ENCODE data around the gene SLC12A2.

SLC12A2 gene

DNA sequence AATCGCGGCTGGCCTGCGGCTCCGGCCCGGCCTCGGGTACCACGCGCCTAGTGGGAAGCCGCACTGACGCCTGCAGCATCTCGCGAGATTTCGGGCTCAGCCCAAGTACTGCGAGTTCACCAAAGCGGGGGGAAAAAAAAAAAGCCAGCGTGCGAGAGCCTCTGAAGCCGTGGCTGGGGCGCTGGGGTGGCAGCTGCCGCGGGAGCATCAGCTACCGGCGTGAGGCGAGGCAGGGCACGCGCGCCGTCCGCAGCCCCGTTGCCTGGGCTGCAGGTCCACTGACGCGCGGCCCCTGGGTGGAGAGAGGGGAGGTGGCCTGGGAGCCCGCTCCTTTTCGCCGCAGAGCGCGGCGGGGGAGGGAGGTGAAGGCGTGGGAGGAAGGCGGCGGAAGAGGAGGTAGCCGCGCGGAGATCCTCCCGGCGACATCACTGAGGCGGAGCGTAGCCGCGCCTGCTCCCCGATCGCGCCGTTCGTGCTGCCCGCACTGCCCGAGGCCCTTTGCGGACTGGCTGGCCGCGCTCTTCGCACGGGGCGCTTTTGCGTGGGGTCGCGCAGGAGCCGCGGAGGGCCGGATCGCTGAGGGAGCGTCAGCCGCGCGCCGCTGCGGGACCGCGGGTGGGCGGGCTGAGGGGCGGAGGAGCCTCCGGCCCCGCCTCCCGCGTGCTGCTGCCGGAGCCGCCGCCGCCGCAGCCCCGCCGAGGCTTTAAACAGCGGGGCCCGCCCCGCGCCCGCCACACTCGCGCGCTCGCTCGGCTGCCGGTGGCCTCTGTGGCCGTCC is at the start of gene SLC12A2:
SLC12A2 (plus strand) TSS at position 734 of the 778 bp plus-strand sequence. CDS start 189 bp downstream, outside the sequence.
- H3K4me1 ChIP-seq (ENCODE audit: control insufficient read depth, insufficient read depth, low read length): peaks cover 20% of the 10 kb centered on the region
- H3K9ac ChIP-seq (ENCODE audit: low read length in 2 of 2): peak within 1 kb of the TSS; percentile 68 to 84
- no peaks in the 10 kb centered on the region for H3K36me3 ChIP-seq (ENCODE audit: control insufficient read depth in 2 of 2, insufficient read depth in 2 of 2, low read length in 2 of 2)
- no peaks in the 10 kb centered on the region for H3K9me3 ChIP-seq (ENCODE audit: control insufficient read depth in 2 of 2, low read length in 2 of 2)
- H3K27me3 ChIP-seq (ENCODE audit: control insufficient read depth in 1 of 2, insufficient read depth in 2 of 2, low read length in 2 of 2): no peaks in the 10 kb centered on the region
- peak within 1 kb of the TSS; percentile 88 for H3K27ac ChIP-seq (ENCODE audit: low read length)
- H3K4me3 ChIP-seq (ENCODE audit: low read length in 2 of 2): peak within 1 kb of the TSS; percentile 60 to 93

GRCh38 chr5:128035689-128036088 is 47.9 kb upstream of the SLC12A2 start:
- Histone ChIP-seq H3K36me3 (ENCODE audit: control insufficient read depth in 2 of 2, insufficient read depth in 2 of 2, low read length in 2 of 2) (no peaks in the 10 kb centered on the region), H3K27ac (ENCODE audit: low read length) (no peak overlapping the region), H3K9me3 (ENCODE audit: control insufficient read depth in 2 of 2, low read length in 2 of 2) (no peaks in the 10 kb centered on the region), H3K27me3 (ENCODE audit: control insufficient read depth in 1 of 2, insufficient read depth in 2 of 2, low read length in 2 of 2) (no peaks in the 10 kb centered on the region), H3K9ac (ENCODE audit: low read length in 2 of 2) (no peak overlapping the region), H3K4me3 (ENCODE audit: low read length in 2 of 2) (no peak overlapping the region), H3K4me1 (ENCODE audit: control insufficient read depth, insufficient read depth, low read length) (no peaks in the 10 kb centered on the region)

- Histone ChIP-seq H3K4me3 (ENCODE audit: low read length in 2 of 2) (no peak overlapping the region), H3K27ac (ENCODE audit: low read length) (no peak overlapping the region), H3K4me1 (ENCODE audit: control insufficient read depth, insufficient read depth, low read length) (no peaks in the 10 kb centered on the region), H3K9me3 (ENCODE audit: control insufficient read depth in 2 of 2, low read length in 2 of 2) (no peaks in the 10 kb centered on the region), H3K36me3 (ENCODE audit: control insufficient read depth in 2 of 2, insufficient read depth in 2 of 2, low read length in 2 of 2) (no peaks in the 10 kb centered on the region), H3K9ac (ENCODE audit: low read length in 2 of 2) (no peak overlapping the region), H3K27me3 (ENCODE audit: control insufficient read depth in 1 of 2, insufficient read depth in 2 of 2, low read length in 2 of 2) (no peaks in the 10 kb centered on the region)
Measured at GRCh38 chr5:128036950-128037349, 46.6 kb upstream of the SLC12A2 start.

DNA sequence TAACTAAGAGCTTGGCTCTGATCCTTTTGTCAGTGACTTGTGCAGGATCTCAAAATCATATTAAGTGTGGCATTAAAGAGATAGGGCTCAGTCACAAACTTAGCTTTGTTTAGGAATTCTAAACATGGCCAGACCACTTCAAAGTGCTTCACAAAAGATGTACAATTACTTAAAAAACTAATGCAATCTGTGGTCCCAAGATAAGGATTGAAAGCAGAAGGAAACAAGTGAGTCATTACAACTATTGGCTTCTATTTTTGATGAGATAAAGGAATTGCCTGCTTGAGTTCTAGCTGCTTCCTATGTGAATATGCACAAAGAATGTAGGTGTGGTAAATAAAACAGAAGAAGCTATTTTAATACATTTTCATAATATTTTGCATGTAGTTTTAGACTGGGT is 44.9 kb upstream of the SLC12A2 start:
- Histone ChIP-seq H3K4me3 (ENCODE audit: low read length in 2 of 2) (no peak overlapping the region), H3K4me1 (ENCODE audit: control insufficient read depth, insufficient read depth, low read length) (no peaks in the 10 kb centered on the region), H3K9ac (ENCODE audit: low read length in 2 of 2) (no peak overlapping the region), H3K27me3 (ENCODE audit: control insufficient read depth in 1 of 2, insufficient read depth in 2 of 2, low read length in 2 of 2) (no peaks in the 10 kb centered on the region), H3K27ac (ENCODE audit: low read length) (no peak overlapping the region), H3K36me3 (ENCODE audit: control insufficient read depth in 2 of 2, insufficient read depth in 2 of 2, low read length in 2 of 2) (no peaks in the 10 kb centered on the region), H3K9me3 (ENCODE audit: control insufficient read depth in 2 of 2, low read length in 2 of 2) (no peaks in the 10 kb centered on the region)

GRCh38 chr5:128040927-128041326 is 42.6 kb upstream of the SLC12A2 start:
- no peak overlapping the region for H3K27ac ChIP-seq (ENCODE audit: low read length)
- no peaks in the 10 kb centered on the region for H3K36me3 ChIP-seq (ENCODE audit: control insufficient read depth in 2 of 2, insufficient read depth in 2 of 2, low read length in 2 of 2)
- H3K9me3 ChIP-seq (ENCODE audit: control insufficient read depth in 2 of 2, low read length in 2 of 2): no peaks in the 10 kb centered on the region
- no peak overlapping the region for H3K4me3 ChIP-seq (ENCODE audit: low read length in 2 of 2)
- H3K4me1 ChIP-seq (ENCODE audit: control insufficient read depth, insufficient read depth, low read length): peaks cover 3% of the 10 kb centered on the region
- H3K9ac ChIP-seq (ENCODE audit: low read length in 2 of 2): no peak overlapping the region
- H3K27me3 ChIP-seq (ENCODE audit: control insufficient read depth in 1 of 2, insufficient read depth in 2 of 2, low read length in 2 of 2): no peaks in the 10 kb centered on the region

DNA sequence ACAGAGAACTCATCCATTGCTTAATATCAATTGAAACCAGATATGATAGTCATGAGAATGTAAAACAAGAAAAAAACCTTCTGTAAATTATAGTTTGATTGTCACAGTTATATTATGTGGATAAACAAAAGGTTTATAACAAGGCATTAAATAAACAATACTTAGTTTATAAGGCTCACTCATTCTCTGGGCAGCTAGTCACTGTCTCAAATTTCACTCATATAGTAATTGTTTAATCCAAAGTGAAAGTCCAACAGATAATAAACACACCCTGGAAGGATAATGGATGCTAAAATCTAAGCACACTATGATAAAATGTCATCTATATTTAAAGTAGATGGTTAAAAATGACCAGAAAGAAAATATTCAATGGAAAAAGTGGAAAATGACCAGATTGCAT is 30.8 kb upstream of the SLC12A2 start:
- H3K4me3 ChIP-seq (ENCODE audit: low read length in 2 of 2): no peak overlapping the region
- no peaks in the 10 kb centered on the region for H3K4me1 ChIP-seq (ENCODE audit: control insufficient read depth, insufficient read depth, low read length)
- peaks cover 0 to 4% of the 10 kb centered on the region in 2 donors for H3K9me3 ChIP-seq (ENCODE audit: control insufficient read depth in 2 of 2, low read length in 2 of 2)
- H3K27ac ChIP-seq (ENCODE audit: low read length): peak overlapping the region; percentile 25
- H3K27me3 ChIP-seq (ENCODE audit: control insufficient read depth in 1 of 2, insufficient read depth in 2 of 2, low read length in 2 of 2): no peaks in the 10 kb centered on the region
- no peak overlapping the region for H3K9ac ChIP-seq (ENCODE audit: low read length in 2 of 2)
- no peaks in the 10 kb centered on the region for H3K36me3 ChIP-seq (ENCODE audit: control insufficient read depth in 2 of 2, insufficient read depth in 2 of 2, low read length in 2 of 2)

DNA sequence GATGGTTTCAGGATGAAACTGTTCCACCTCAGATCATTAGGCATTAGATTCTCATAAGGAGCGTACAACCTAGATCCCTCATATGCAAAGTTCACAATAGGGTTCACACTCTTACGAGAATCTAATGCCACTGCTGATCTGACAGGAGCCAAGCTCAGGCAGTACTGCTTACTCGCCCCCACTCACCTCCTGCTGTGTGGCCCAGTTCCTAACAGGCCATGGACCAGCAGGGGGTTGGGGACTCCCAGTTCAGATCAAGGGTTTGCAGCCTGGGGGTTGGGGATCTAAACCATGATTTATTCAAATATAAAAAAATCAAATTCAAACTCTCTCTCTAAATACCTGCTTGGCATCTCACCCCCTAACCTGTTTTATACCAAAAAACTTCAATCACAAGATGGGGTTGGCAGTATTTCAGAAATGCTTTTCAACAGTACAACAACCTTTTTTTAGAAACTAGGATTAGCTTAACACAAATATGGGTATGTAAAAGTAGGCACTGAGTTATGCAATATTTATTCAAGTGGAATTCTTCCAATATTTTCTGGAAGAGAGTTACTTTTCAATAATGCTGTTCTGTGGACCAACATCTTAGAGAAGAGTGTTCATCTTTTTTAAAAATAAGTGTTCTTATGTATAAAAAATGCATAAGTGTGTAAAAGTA is 30.1 kb upstream of the SLC12A2 start:
- Histone ChIP-seq H3K9ac (ENCODE audit: low read length in 2 of 2) (no peak overlapping the region), H3K9me3 (ENCODE audit: control insufficient read depth in 2 of 2, low read length in 2 of 2) (peaks cover 0 to 4% of the 10 kb centered on the region in 2 donors), H3K36me3 (ENCODE audit: control insufficient read depth in 2 of 2, insufficient read depth in 2 of 2, low read length in 2 of 2) (no peaks in the 10 kb centered on the region), H3K4me3 (ENCODE audit: low read length in 2 of 2) (no peak overlapping the region), H3K27me3 (ENCODE audit: control insufficient read depth in 1 of 2, insufficient read depth in 2 of 2, low read length in 2 of 2) (no peaks in the 10 kb centered on the region), H3K4me1 (ENCODE audit: control insufficient read depth, insufficient read depth, low read length) (peaks cover 3% of the 10 kb centered on the region), H3K27ac (ENCODE audit: low read length) (peak overlapping the region; percentile 25)

GRCh38 chr5:128060644-128061385 is 22.8 kb upstream of the SLC12A2 start:
- Histone ChIP-seq H3K27ac (ENCODE audit: low read length) (no peak overlapping the region), H3K4me3 (ENCODE audit: low read length in 2 of 2) (no peak overlapping the region)

DNA sequence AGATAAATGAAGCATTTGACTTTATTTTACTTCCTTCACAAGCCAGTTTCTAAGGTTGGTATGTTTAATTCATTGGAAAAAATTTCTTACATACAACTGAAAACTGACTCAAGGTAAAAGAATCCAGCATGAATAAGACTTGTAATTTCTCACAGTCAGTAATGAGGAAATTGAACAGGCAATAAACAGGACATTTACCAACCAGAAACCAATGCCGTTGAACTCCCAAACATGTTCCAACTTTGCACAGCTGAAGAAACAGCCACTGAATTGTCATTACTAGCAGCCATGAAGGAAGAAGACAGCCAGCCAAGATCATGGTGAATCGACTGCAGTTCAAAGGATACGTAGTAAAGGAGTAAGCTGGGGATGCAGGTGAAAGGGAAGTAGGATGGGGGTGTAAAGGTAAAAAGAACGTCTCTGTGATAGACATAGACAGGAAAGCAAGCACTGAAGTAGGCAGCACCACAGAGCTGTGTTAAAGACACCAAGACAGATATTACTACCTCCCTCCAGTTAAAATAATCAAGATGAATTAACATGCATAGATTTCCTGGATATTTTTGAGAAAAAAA is 21.3 kb upstream of the SLC12A2 start:
- Histone ChIP-seq H3K36me3 (ENCODE audit: control insufficient read depth in 2 of 2, insufficient read depth in 2 of 2, low read length in 2 of 2) (no peaks in the 10 kb centered on the region), H3K27ac (ENCODE audit: low read length) (no peak overlapping the region), H3K9me3 (ENCODE audit: control insufficient read depth in 2 of 2, low read length in 2 of 2) (no peaks in the 10 kb centered on the region), H3K27me3 (ENCODE audit: control insufficient read depth in 1 of 2, insufficient read depth in 2 of 2, low read length in 2 of 2) (no peaks in the 10 kb centered on the region), H3K4me1 (ENCODE audit: control insufficient read depth, insufficient read depth, low read length) (peaks cover 7% of the 10 kb centered on the region), H3K9ac (ENCODE audit: low read length in 2 of 2) (no peak overlapping the region), H3K4me3 (ENCODE audit: low read length in 2 of 2) (no peak overlapping the region)

More at GRCh38 chr5:128060644-128061385, 22.8 kb upstream of the SLC12A2 start:
- peaks cover 7% of the 10 kb centered on the region for H3K4me1 ChIP-seq (ENCODE audit: control insufficient read depth, insufficient read depth, low read length)
- H3K36me3 ChIP-seq (ENCODE audit: control insufficient read depth in 2 of 2, insufficient read depth in 2 of 2, low read length in 2 of 2): no peaks in the 10 kb centered on the region
- no peak overlapping the region for H3K9ac ChIP-seq (ENCODE audit: low read length in 2 of 2)
- H3K27me3 ChIP-seq (ENCODE audit: control insufficient read depth in 1 of 2, insufficient read depth in 2 of 2, low read length in 2 of 2): no peaks in the 10 kb centered on the region
- H3K9me3 ChIP-seq (ENCODE audit: control insufficient read depth in 2 of 2, low read length in 2 of 2): no peaks in the 10 kb centered on the region

DNA sequence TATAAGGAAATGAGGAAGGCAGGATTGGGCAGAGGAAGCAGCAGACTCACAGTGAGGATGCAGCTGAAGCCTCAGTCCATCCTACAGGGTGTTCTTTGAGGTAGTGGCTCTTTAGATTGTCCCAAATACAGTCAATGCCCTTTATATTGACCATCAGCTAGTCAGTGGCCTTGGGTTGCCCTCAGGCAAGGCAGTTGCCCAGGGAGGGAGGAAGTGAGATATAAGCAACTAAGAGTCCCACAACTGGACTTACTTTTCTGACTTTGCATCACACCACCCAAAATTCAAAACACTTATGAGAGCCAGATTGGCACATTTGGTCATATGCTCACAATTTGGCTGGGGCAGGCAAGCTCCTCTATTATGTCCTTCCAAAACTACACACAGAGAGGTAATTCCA is 9.4 kb upstream of the SLC12A2 start:
- Histone ChIP-seq H3K27me3 (ENCODE audit: control insufficient read depth in 1 of 2, insufficient read depth in 2 of 2, low read length in 2 of 2) (no peaks in the 10 kb centered on the region), H3K9ac (ENCODE audit: low read length in 2 of 2) (no peak overlapping the region), H3K4me1 (ENCODE audit: control insufficient read depth, insufficient read depth, low read length) (no peaks in the 10 kb centered on the region), H3K36me3 (ENCODE audit: control insufficient read depth in 2 of 2, insufficient read depth in 2 of 2, low read length in 2 of 2) (peaks cover 0 to 2% of the 10 kb centered on the region in 2 donors), H3K27ac (ENCODE audit: low read length) (no peak overlapping the region), H3K9me3 (ENCODE audit: control insufficient read depth in 2 of 2, low read length in 2 of 2) (no peaks in the 10 kb centered on the region), H3K4me3 (ENCODE audit: low read length in 2 of 2) (no peak overlapping the region)
